ENCODE results near the gene KAT6B.

KAT6B gene

GRCh38 chr10:74822521-74823089, 3.8 kb upstream of the KAT6B start:
- TF ChIP-seq CTCF (IDR thresholded peaks at IDR 0.05; ENCODE audit: insufficient read depth, low read depth, low read length, missing control alignments): no peak
- no peak overlapping the region for H3K4me3 ChIP-seq (ENCODE audit: low read depth, low read length)
- DNase-seq (ENCODE audit: low read depth): no peak

DNA sequence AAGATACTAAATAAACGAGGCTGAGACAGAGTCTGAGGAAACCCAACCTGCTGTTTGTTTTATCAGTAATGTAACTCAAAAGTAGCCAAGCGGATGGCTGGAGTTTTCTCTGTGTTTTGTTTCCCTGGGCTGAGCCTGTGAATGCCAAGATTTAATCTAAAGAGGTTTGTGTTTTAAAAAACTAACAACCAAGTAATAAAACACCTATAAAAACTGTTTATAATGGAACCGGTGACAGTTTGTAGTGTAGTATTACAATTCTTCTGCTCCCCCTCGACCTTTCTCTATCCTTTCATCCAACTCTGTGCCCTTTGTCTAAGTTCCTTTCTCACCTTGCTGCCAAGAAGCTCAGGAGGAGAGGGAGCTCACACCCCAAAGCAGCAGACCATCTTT, 2.6 kb upstream of the KAT6B start:
- TF ChIP-seq CTCF (IDR thresholded peaks at IDR 0.05; ENCODE audit: insufficient read depth, low read depth, low read length, missing control alignments): no peak
- peak overlapping the region; percentile 96 for H3K4me3 ChIP-seq (ENCODE audit: low read depth, low read length)
- DNase-seq (ENCODE audit: low read depth): no peak

- H3K4me3 ChIP-seq (ENCODE audit: low read depth, low read length): peak overlapping the region; percentile 96
- no peak for TF ChIP-seq CTCF (IDR thresholded peaks at IDR 0.05; ENCODE audit: insufficient read depth, low read depth, low read length, missing control alignments)
- DNase-seq (ENCODE audit: low read depth): peak; percentile 53
Observed at GRCh38 chr10:74824184-74824899, 2.1 kb upstream of the KAT6B start.

DNA sequence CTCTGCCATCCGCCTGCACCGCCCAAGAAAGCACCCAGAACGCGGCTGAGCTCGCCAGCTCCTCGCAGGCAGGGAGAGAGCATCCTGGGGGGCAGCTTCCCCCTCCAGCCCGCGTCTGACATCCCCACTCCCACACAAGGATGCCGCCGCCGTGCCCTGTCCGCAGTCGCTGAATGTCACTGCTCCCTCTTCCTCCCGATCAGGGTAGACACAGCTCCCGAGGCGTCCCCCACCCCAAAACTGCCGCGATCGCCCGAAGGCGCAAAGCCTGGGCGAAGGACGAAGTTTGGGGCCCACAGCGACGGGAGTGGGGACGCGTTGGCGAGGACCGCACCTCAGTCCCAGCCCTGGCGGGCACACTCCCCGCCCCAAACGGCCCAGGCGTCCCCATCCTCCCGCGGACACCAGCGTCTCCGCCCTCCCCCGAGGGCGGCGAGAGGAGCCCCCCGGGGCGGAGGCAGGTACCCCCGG, 1.5 kb upstream of the KAT6B start:
- peak overlapping the region; percentile 96 for H3K4me3 ChIP-seq (ENCODE audit: low read depth, low read length)
- DNase-seq (ENCODE audit: low read depth): peak; percentile 68
- TF ChIP-seq CTCF (IDR thresholded peaks at IDR 0.05; ENCODE audit: insufficient read depth, low read depth, low read length, missing control alignments): no peak

DNA sequence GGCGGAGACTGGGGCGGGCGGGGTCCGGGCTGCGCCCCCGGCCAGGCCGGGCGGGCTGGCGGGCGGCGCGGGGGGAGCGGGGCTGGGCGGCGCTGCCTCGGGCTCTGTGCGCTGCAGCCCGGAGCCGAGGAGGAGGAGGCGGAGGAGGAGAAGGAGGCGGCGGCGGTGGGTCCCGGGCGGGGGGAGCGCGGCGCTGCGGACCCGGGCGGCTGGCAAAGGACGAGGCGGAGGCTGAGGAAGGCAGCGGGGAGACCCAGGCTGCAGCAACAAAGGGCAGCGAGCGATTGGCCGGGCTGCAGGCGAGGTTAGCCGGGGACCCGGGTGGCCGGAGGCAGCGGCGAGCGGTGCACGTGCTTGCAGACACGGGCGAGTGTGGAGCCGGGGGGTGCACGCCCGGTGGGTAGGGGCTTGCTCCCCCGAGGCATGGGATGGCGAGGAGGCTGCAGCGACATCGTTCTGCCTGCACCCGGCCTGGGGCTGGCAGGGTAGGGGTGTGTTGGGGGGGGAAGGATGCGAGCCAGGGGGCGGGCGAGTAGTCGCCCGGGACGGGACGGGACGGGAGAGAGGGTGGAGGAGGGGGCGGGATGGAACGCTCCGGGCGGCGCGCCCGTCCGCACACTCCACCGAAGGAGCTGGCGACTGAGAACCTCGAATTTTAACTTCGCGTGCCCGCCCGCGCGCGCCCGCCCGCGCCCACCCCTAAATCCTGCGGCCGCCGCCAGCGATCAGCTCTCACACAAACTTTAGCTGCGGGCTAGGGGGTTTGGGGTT, 844 bp upstream of the KAT6B start:
- H3K4me3 ChIP-seq (ENCODE audit: low read depth, low read length): peak overlapping the region; percentile 96
- no peak for DNase-seq (ENCODE audit: low read depth)
- no peak for TF ChIP-seq CTCF (IDR thresholded peaks at IDR 0.05; ENCODE audit: insufficient read depth, low read depth, low read length, missing control alignments)

- DNase-seq (ENCODE audit: low read depth): no peak
- no peak for TF ChIP-seq CTCF (IDR thresholded peaks at IDR 0.05; ENCODE audit: insufficient read depth, low read depth, low read length, missing control alignments)
- H3K4me3 ChIP-seq (ENCODE audit: low read depth, low read length): peak overlapping the region; percentile 91
Observed at GRCh38 chr10:74827045-74827441, 643 bp downstream of the KAT6B start.
